Breast epithelium (tissue), 4 donors: ENCODE measurements around the gene CRYAB. TPM values are rescaled to one million over a fixed set of nuclear protein-coding genes. Genes with fewer than 3 reads are reported as not detected.
"Not testable (repeated sequence)": the region's sequence is repeated elsewhere in the genome, so short reads cannot be mapped to it uniquely, and the experiment has no call there.

Experiments used
- DNase-seq, 2 donors: peaks; one replicate each; pipeline ENCODE4 v3.0.0-alpha.2; 2019; ENCODE audit warnings: low spot score in 2 of 2
- H3K27ac ChIP-seq, 2 donors: fragments of 200-600 bp; sonication (generic) in 1 of 2; one replicate each; pipeline ENCODE4 v1.5.1; 2016 to 2019; ENCODE audit warnings: mild to moderate bottlenecking in 1 of 2
- H3K27me3 ChIP-seq, 2 donors: fragments of 200-600 bp; sonication (generic) in 1 of 2; one replicate each; pipeline versions ENCODE4 v1.5.1 to v1.6.0; 2017 to 2019; ENCODE audit warnings: control low read depth in 1 of 2, mild to moderate bottlenecking in 1 of 2
- H3K36me3 ChIP-seq: fragments of 200-600 bp; one replicate; pipeline ENCODE4 v1.5.1; 2019
- H3K4me1 ChIP-seq, 2 donors: fragments of 200-600 bp; sonication (generic); one replicate each; pipeline ENCODE4 v1.5.1; 2016 to 2019; ENCODE audit warnings: control low read depth in 1 of 2
- H3K4me3 ChIP-seq, 3 donors: fragments of 200-600 bp; sonication (generic); 1 replicate in 2 of 3; 2 replicates in 1 of 3; pipeline ENCODE4 v1.5.1; 2016 to 2019; ENCODE audit warnings: mild to moderate bottlenecking in 3 of 3, moderate library complexity in 2 of 3
- H3K9me3 ChIP-seq, 2 donors: fragments of 200-600 bp; sonication (generic) in 1 of 2; one replicate each; pipeline ENCODE4 v1.5.1; 2016 to 2019; ENCODE audit warnings: control low read depth in 1 of 2
- CTCF ChIP-seq, 3 donors: fragments of 450-650 bp; IDR thresholded peaks; one replicate each; pipeline ENCODE4 v1.5.1; 2016 to 2017; ENCODE audit warnings: antibody characterized with exemption in 3 of 3, mild to moderate bottlenecking in 3 of 3, moderate library complexity in 3 of 3
- POLR2A ChIP-seq: fragments of 450-650 bp; IDR thresholded peaks from one replicate; pipeline ENCODE4 v1.6.1; 2016; ENCODE audit warnings: antibody characterized with exemption, mild to moderate bottlenecking, moderate library complexity
- POLR2AphosphoS5 ChIP-seq, 3 donors: sonication (generic); formaldehyde crosslinking; IDR thresholded peaks; one replicate each; pipeline ENCODE4 v1.6.1; 2017; ENCODE audit warnings: antibody characterized with exemption in 3 of 3
- intact Hi-C: fragments of 100-400 bp; cut with DNase I; formaldehyde crosslinking; loops from one replicate; pipeline ENCODE4 v1.15.1; 2023; ENCODE audit warnings: low total_unique reads
- total RNA-seq, 3 donors: library from RNA; depleted of rRNA; stranded (reverse); fragments of >200 nt; gene quantifications; one replicate each; pipeline ENCODE4 v1.1.0, GENCODE V29; 2016

Gene CRYAB
- total RNA-seq, 3 donors from 2014 or later: 132 to 299 (median 271) TPM

- TF ChIP-seq CTCF (IDR thresholded peaks at IDR 0.05): no peak
- no peak for TF ChIP-seq POLR2AphosphoS5 (IDR thresholded peaks at IDR 0.05)
- no peak for TF ChIP-seq POLR2A
- H3K27ac ChIP-seq: no peak overlapping the region
- DNase-seq: no peak
- H3K4me3 ChIP-seq: no peak overlapping the region
- no peaks in the 10 kb centered on the region for H3K9me3 ChIP-seq
- no peaks in the 10 kb centered on the region for H3K27me3 ChIP-seq
- H3K36me3 ChIP-seq: no peaks in the 10 kb centered on the region
- H3K4me1 ChIP-seq: peaks cover 8 to 16% of the 10 kb centered on the region in 2 donors
- intact Hi-C loops: no loop called here
Observed at GRCh38 chr11:111933872-111934271, 22.3 kb upstream of the CRYAB start.

DNA sequence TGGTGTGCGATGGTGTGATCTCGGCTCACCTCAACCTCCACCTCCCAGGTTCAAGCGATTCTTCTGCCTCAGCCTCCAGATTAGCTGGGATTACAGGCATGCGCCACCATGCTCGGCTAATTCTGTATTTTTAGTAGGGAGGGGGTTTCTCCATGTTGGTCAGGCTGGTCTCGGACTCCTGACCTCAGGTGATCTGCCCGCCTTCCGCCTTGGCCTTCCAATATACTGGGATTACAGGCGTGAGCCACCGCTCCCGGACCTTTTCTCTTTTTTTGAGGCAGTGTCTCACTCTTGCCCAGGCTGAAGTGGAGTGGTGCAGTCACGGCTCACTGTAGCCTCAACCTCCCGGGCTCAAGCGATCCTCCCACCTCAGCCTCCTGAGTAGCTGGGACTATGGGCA, 21.6 kb upstream of the CRYAB start:
- H3K4me3 ChIP-seq, H3K36me3 ChIP-seq, DNase-seq, H3K27me3 ChIP-seq, H3K9me3 ChIP-seq, intact Hi-C loops, H3K27ac ChIP-seq: not testable (repeated sequence)
- H3K4me1 ChIP-seq: peaks cover 8 to 16% of the 10 kb centered on the region in 2 donors

DNA sequence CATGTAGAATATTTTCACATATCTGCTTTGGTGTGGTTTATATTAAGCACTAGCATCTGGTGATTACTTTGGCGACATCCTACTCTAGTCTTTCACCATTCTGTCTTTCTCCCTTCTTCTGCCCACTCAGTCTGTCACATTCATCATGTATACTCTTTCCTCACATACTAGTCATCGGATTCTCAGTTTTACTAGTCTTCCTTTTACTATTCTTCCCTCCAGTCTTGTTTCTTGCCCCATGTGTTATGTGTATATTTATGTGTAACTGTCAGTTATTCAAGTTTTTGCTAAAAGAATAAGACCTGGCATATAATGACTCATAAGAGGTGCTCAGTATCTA, 21.0 kb upstream of the CRYAB start:
- no peak for DNase-seq
- no peaks in the 10 kb centered on the region for H3K27me3 ChIP-seq
- peaks cover 8 to 13% of the 10 kb centered on the region in 2 donors for H3K4me1 ChIP-seq
- no peak overlapping the region for H3K27ac ChIP-seq
- H3K9me3 ChIP-seq: no peaks in the 10 kb centered on the region
- no peaks in the 10 kb centered on the region for H3K36me3 ChIP-seq
- TF ChIP-seq POLR2AphosphoS5 (IDR thresholded peaks at IDR 0.05): no peak
- no peak for TF ChIP-seq POLR2A
- intact Hi-C loops: no loop called here
- no peak overlapping the region for H3K4me3 ChIP-seq

DNA sequence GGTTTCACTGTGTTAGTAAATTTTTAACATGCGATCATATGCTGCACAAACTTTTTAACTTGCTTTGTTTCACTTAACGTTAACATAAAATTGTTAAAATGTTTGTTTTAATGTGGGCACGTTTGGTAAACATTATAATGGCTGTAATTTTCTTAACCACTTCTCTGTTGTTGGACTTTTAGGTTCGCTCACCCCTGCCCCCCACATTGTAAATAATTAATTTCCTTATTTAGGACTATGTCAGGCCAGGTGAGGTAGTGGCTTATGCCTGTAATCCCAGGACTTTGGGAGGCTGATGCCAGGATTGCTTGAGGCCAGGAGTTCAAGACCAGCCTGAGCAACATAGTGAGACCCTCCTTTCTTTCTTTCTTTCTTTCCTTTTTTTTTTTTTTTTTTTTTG, 18.9 kb upstream of the CRYAB start:
- DNase-seq: no peak
- no peaks in the 10 kb centered on the region for H3K36me3 ChIP-seq
- intact Hi-C loops: no loop called here
- TF ChIP-seq CTCF (IDR thresholded peaks at IDR 0.05): no peak
- TF ChIP-seq POLR2A: no peak
- no peak for TF ChIP-seq POLR2AphosphoS5 (IDR thresholded peaks at IDR 0.05)
- H3K9me3 ChIP-seq: no peaks in the 10 kb centered on the region
- H3K27me3 ChIP-seq: no peaks in the 10 kb centered on the region
- H3K4me1 ChIP-seq: peaks cover under 1 to 6% of the 10 kb centered on the region in 2 donors
- H3K27ac ChIP-seq: no peak overlapping the region
- H3K4me3 ChIP-seq: no peak overlapping the region

DNA sequence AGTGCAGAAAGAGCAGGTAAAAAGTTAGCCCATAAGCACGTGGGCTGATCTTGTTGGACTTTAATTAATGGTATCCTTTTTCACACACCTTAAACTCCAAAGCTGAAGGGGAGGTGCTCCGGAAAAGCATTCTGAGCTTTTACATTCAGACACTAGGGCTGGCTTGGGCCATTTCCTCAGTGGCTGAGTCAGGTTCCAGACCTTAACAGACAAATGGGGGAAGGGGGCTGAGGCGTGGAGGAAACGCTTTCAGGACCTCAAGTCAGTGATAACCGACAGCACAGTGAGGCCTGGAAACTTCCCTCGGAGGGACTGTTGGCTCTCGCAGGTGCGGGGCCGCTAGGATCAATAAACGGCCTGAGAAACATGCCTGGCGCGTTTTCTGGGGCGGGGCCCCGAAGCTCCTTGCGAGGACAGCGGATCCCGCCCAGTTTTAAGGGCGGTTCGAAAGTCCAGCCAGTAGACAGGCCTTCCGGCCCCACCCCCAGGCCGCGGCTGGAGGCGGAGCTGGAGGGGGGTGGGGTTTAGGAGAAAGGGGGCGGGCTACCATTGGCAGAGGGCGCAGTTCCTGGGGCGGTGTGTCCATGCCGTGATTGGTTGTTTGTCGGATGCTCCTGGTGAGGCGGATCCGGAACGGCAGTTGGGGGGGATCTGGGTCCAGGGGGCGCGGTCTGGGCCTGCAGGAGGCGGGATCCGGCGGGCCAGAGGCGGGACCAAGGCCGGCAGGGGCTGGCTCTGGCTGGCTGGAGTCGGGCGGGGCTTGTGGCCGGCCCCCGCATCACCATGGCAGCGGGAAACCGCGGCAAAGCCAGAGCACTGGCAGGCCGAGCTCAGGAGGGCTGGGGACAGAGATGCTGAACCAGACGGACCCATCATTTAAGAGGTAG, 15.2 kb upstream of the CRYAB start:
- Histone ChIP-seq H3K36me3 (no peaks in the 10 kb centered on the region), H3K27ac (peak overlapping the region; percentile 88 to 91), H3K4me1 (peaks cover 0 to 14% of the 10 kb centered on the region in 2 donors), H3K4me3 (peak overlapping the region; percentile 39 to 65 (median 44)), H3K27me3 (no peaks in the 10 kb centered on the region), H3K9me3 (no peaks in the 10 kb centered on the region)
- intact Hi-C loops: no loop called here
- TF ChIP-seq POLR2A: peak; percentile 68
- peak in 2 of 3 donors; percentile 15 to 28 for TF ChIP-seq CTCF (IDR thresholded peaks at IDR 0.05)
- TF ChIP-seq POLR2AphosphoS5 (IDR thresholded peaks at IDR 0.05): peak; percentile 25 to 36 (median 34)
- DNase-seq: peak; percentile 96 to 97

DNA sequence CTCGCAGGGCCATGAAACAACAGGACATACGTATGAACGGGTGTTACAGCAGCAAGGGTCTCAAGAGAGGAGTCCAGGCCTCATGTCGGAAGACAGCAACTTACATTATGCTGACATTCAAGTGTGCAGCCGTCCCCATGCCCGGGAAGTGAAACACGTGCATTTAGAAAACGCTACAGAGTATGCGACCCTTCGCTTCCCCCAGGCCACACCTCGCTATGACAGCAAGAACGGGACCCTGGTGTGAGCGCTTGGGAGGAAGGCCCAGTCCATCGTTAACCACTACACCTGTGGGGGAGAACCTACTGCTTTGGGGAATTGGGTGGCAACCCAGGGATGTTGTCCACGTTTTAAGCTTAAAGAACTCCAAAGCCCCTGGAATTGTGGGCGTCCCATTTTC, 14.4 kb upstream of the CRYAB start:
- no peak for DNase-seq
- TF ChIP-seq POLR2A: no peak
- no peak for TF ChIP-seq CTCF (IDR thresholded peaks at IDR 0.05)
- TF ChIP-seq POLR2AphosphoS5 (IDR thresholded peaks at IDR 0.05): no peak
- Histone ChIP-seq H3K27ac (peak overlapping the region; percentile 88 to 91), H3K4me3 (peak overlapping the region in 1 of 3 donors; percentile 65), H3K36me3 (no peaks in the 10 kb centered on the region), H3K9me3 (no peaks in the 10 kb centered on the region), H3K4me1 (peaks cover 0 to 14% of the 10 kb centered on the region in 2 donors), H3K27me3 (no peaks in the 10 kb centered on the region)
- intact Hi-C loops: no loop called here
